NB4 (cell line): Measurements from ENCODE around the gene KRT4.

Experiments used
- MAX ChIP-seq: IDR thresholded peaks from 2 replicates; pipeline ENCODE4 v1.6.1; 2011; ENCODE audit warnings: low read depth, low read length
- POLR2A ChIP-seq: IDR thresholded peaks from 2 replicates; pipeline ENCODE4 v1.6.1; 2011; ENCODE audit warnings: mild to moderate bottlenecking; ENCODE audit not compliant: insufficient read length; ENCODE audit errors: extremely low read depth

- TF ChIP-seq POLR2A (no peak), MAX (no peak)
Measured at GRCh38 chr12:52818887-52819420, 5.0 kb upstream of the KRT4 start.
